MCF 10A (cell line): ENCODE data around the gene ZNF555. TPM values are rescaled to one million over a fixed set of nuclear protein-coding genes. Genes with fewer than 3 reads are reported as not detected.

Experiments
- BruUV-seq: library from RNA; stranded (reverse); fragments of 400-500 nt; replicated peaks from 2 replicates; lab custom pipeline; 2021; lab: Mats Ljungman, UMichigan
- CTCF ChIA-PET: fragments of 300-600 bp; sonication (Branson Sonifier 250); formaldehyde crosslinking; extraction: SDS; loops from one replicate; lab custom pipeline; 2021; ENCODE audit warnings: antibody characterized with exemption, inconsistent platforms; lab: Yijun Ruan, JAX
- POLR2A ChIA-PET: fragments of 300-600, 350-650 bp; sonication (Branson Sonifier 250); formaldehyde crosslinking; extraction: SDS; loops from one replicate; lab custom pipeline; 2020; ENCODE audit warnings: antibody characterized with exemption, inconsistent platforms; lab: Yijun Ruan, JAX
- DNase-seq: peaks from one replicate; pipeline ENCODE4 v3.0.0-alpha.2; 2018; ENCODE audit not compliant: unreplicated experiment
- H3K27ac Mint-ChIP-seq: one replicate; pipeline ENCODE4 v1.8.0; 2022; ENCODE audit warnings: mild to moderate bottlenecking, low read depth, mixed read lengths; ENCODE audit not compliant: unreplicated experiment
- H3K27me3 Mint-ChIP-seq: one replicate; pipeline ENCODE4 v1.8.0; 2022; ENCODE audit warnings: mixed read lengths; ENCODE audit not compliant: insufficient read depth, unreplicated experiment
- H3K36me3 Mint-ChIP-seq: one replicate; pipeline ENCODE4 v1.8.0; 2022; ENCODE audit warnings: mild to moderate bottlenecking, moderate library complexity, mixed read lengths; ENCODE audit not compliant: insufficient read depth, unreplicated experiment
- H3K4me1 Mint-ChIP-seq: one replicate; pipeline ENCODE4 v1.8.0; 2022; ENCODE audit warnings: mixed read lengths; ENCODE audit not compliant: insufficient read depth, unreplicated experiment
- H3K4me3 Mint-ChIP-seq: one replicate; pipeline ENCODE4 v1.8.0; 2022; ENCODE audit warnings: mild to moderate bottlenecking, moderate library complexity, mixed read lengths; ENCODE audit not compliant: unreplicated experiment
- H3K9me3 Mint-ChIP-seq: one replicate; pipeline ENCODE4 v1.8.0; 2022; ENCODE audit warnings: mixed read lengths; ENCODE audit not compliant: unreplicated experiment
- CTCF ChIP-seq: fragments of 200-600 bp; IDR thresholded peaks from one replicate; pipeline ENCODE4 v1.8.0; 2022; ENCODE audit warnings: antibody characterized with exemption, mild to moderate bottlenecking; ENCODE audit not compliant: unreplicated experiment
- intact Hi-C: fragments of 100-400 bp; cut with micrococcal nuclease; formaldehyde crosslinking; loops from 2 replicates; pipeline ENCODE4 v1.14.1; 2022
- total RNA-seq: library from RNA; stranded (reverse); gene quantifications from 2 replicates; pipeline ENCODE4 v1.2.3, GENCODE V29; 2022

The ZNF555 gene
- total RNA-seq, 1 experiment from 2014 or later = 4.9 TPM

DNA sequence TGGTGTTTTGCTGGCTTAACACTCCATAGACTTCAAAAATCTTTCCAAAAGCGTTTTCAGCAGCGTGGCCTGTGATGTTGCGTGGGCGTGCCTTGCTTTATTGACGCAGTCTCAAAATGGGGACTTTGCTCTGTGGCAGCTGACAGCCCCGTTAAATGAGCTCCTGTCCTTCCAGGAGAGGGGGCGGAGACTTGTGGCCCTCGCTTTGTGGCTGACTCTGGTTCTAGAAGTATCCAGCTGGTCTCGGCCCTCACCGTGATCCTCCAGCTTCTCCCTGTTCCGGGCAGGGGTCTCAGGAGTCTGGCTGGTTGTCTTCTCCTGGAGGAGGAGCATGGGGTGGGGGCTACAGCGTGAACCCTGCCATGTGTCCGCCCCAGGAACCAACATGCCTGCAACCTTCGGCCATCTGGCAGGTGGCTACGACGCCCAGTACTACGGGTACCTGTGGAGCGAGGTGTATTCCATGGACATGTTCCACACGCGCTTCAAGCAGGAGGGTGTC is 30.0 kb upstream of the ZNF555 start:
- intact Hi-C loops = no loop called here
- ChIA-PET POLR2A (no interaction called here), CTCF (interaction anchor here (1.0 kb wide), 1 partner anchor 163 kb away, joined by 3 read pairs; no protein-coding TSS in a partner anchor)
- Mint-ChIP-seq H3K9me3 (no peaks in the 10 kb centered on the region), H3K4me1 (no peaks in the 10 kb centered on the region), H3K36me3 (peaks cover 15% of the 10 kb centered on the region), H3K27ac (no peak overlapping the region), H3K27me3 (no peaks in the 10 kb centered on the region), H3K4me3 (no peak overlapping the region)
- no peak for TF ChIP-seq CTCF
- no TSS peak for BruUV-seq
- DNase-seq = no peak

DNA sequence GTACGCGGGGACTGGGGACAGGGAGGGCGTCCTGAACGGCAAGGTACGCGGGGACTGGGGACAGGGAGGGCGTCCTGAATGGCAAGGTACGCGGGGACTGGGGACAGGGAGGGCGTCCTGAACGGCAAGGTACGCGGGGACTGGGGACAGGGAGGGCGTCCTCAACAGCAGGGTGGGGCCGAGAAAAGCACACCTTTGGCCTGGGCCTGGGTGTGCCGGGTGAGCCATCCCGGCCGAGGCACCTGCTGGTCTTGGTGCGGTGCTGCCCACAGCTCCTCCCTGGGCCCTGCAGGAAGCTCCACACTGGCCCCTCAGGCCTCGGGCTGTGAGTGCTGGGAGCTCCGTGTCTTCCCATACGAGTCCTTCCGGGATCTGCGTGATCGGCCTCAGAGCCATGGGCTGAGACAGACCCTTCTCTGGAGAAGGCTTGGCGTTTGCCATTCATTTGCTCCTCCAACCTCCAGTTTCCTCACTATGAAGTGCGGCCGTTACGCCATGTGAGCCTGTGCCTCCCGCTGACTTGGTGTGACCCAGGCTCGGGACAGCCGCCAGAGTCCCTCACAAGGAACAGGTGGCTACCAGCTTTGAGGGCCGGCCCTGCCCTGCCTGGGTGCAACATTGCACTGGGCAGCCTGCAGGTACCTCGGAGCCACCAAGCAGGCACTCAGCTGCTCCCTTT is 29.4 kb upstream of the ZNF555 start:
- H3K27ac Mint-ChIP-seq = no peak overlapping the region

GRCh38 chr19:2812414-2813234 is 28.7 kb upstream of the ZNF555 start:
- intact Hi-C loops = no loop called here
- no TSS peak for BruUV-seq
- DNase-seq = no peak
- H3K36me3 Mint-ChIP-seq = peaks cover 11% of the 10 kb centered on the region
- no peak overlapping the region for H3K4me3 Mint-ChIP-seq
- no peaks in the 10 kb centered on the region for H3K9me3 Mint-ChIP-seq
- H3K27me3 Mint-ChIP-seq = no peaks in the 10 kb centered on the region
- CTCF ChIA-PET = no interaction called here
- H3K4me1 Mint-ChIP-seq = peaks cover 4% of the 10 kb centered on the region
- no peak overlapping the region for H3K27ac Mint-ChIP-seq
- POLR2A ChIA-PET = no interaction called here
- TF ChIP-seq CTCF = no peak

More for the DNA sequence above, 29.4 kb upstream of the ZNF555 start:
- no peak for TF ChIP-seq CTCF
- Mint-ChIP-seq H3K36me3 (peaks cover 15% of the 10 kb centered on the region), H3K4me1 (no peaks in the 10 kb centered on the region), H3K27me3 (no peaks in the 10 kb centered on the region), H3K4me3 (no peak overlapping the region), H3K9me3 (no peaks in the 10 kb centered on the region)
- ChIA-PET POLR2A (no interaction called here), CTCF (interaction anchor here (1.0 kb wide), 1 partner anchor 164 kb away, joined by 3 read pairs; no protein-coding TSS in a partner anchor)
- BruUV-seq = no TSS peak
- DNase-seq = no peak
- intact Hi-C loops = no loop called here
